Measurements from ENCODE around the gene HDAC5. TPM values are rescaled to one million over a fixed set of nuclear protein-coding genes. Genes with fewer than 3 reads are reported as not detected.
A peak's percentile ranks its signal among the peaks of the same experiment; 100 is the strongest.

HDAC5 gene
- total RNA-seq, 1 donor from 2014 or later, result 59.2 TPM

GRCh38 chr17:44091200-44091997, 32.0 kb downstream of the HDAC5 start:
- DNase-seq (no peak), ATAC-seq (no peak)
- intact Hi-C loops (cut with DNase I), result no loop called here
- TF ChIP-seq CTCF (IDR thresholded peaks at IDR 0.05), result no peak
- Histone ChIP-seq H3K9me3 (no peaks in the 10 kb centered on the region), H3K36me3 (peaks cover 74% of the 10 kb centered on the region), H3K4me3 (no peak overlapping the region), H3K4me1 (peaks cover 18% of the 10 kb centered on the region), H3K27ac (no peak overlapping the region), H3K27me3 (ENCODE audit: low read depth) (no peaks in the 10 kb centered on the region)

- H3K36me3 ChIP-seq, result peaks cover 97% of the 10 kb centered on the region
- DNase-seq, result no peak
- ATAC-seq, result no peak
These were observed 35.2 kb downstream of the HDAC5 start for GRCh38 chr17:44088254-44088653.

GRCh38 chr17:44087319-44087718, 36.1 kb downstream of the HDAC5 start:
- H3K27ac ChIP-seq, result no peak overlapping the region
- intact Hi-C loops (cut with DNase I), result no loop called here
- no peaks in the 10 kb centered on the region for H3K9me3 ChIP-seq
- ATAC-seq (no peak), DNase-seq (no peak)
- H3K4me1 ChIP-seq, result no peaks in the 10 kb centered on the region
- H3K27me3 ChIP-seq (ENCODE audit: low read depth), result no peaks in the 10 kb centered on the region
- no peak overlapping the region for H3K4me3 ChIP-seq
- TF ChIP-seq CTCF (IDR thresholded peaks at IDR 0.05), result no peak
- H3K36me3 ChIP-seq, result peaks cover 97% of the 10 kb centered on the region

More at GRCh38 chr17:44088254-44088653, 35.2 kb downstream of the HDAC5 start:
- Histone ChIP-seq H3K4me3 (no peak overlapping the region), H3K4me1 (no peaks in the 10 kb centered on the region), H3K27me3 (ENCODE audit: low read depth) (no peaks in the 10 kb centered on the region), H3K9me3 (no peaks in the 10 kb centered on the region), H3K27ac (no peak overlapping the region)
- intact Hi-C loops (cut with DNase I), result no loop called here
- TF ChIP-seq CTCF (IDR thresholded peaks at IDR 0.05), result no peak

- ATAC-seq, result peak; percentile 22 to 31
- Histone ChIP-seq H3K4me3 (no peak overlapping the region), H3K36me3 (peaks cover 97% of the 10 kb centered on the region), H3K27ac (no peak overlapping the region), H3K27me3 (ENCODE audit: low read depth) (no peaks in the 10 kb centered on the region), H3K4me1 (no peaks in the 10 kb centered on the region), H3K9me3 (no peaks in the 10 kb centered on the region)
- intact Hi-C loops (cut with DNase I), result no loop called here
- no peak for TF ChIP-seq CTCF (IDR thresholded peaks at IDR 0.05)
- DNase-seq, result no peak
These were observed 36.8 kb downstream of the HDAC5 start for GRCh38 chr17:44086364-44087311.

- ATAC-seq, result no peak
- intact Hi-C loops (cut with DNase I), result no loop called here
These were observed 37.5 kb downstream of the HDAC5 start for GRCh38 chr17:44085908-44086307.

More at GRCh38 chr17:44085908-44086307, 37.5 kb downstream of the HDAC5 start:
- Histone ChIP-seq H3K9me3 (no peaks in the 10 kb centered on the region), H3K36me3 (peaks cover 94% of the 10 kb centered on the region), H3K4me3 (no peak overlapping the region), H3K27ac (no peak overlapping the region), H3K27me3 (ENCODE audit: low read depth) (no peaks in the 10 kb centered on the region), H3K4me1 (no peaks in the 10 kb centered on the region)
- no peak for DNase-seq
- no peak for TF ChIP-seq CTCF (IDR thresholded peaks at IDR 0.05)

Measured in lower lobe of right lung (tissue), 2 donors.